A549 treated with DMSO at 1 μM for 4 hours (cell line): ENCODE results near the gene CEP76. TPM values are rescaled to one million over a fixed set of nuclear protein-coding genes. Genes with fewer than 3 reads are reported as not detected.

Source experiments
- total RNA-seq: library from RNA; stranded (reverse); fragments of 200-300 nt; extraction: Qiagen RNA extraction; gene quantifications from 5 replicates; pipeline ENCODE4 v1.2.3, GENCODE V29; 2022; ENCODE audit warnings: low read depth

The CEP76 gene
- 6.4 to 9.2 TPM (median 8.4 TPM) in 5 replicates for total RNA-seq

GRCh38 chr18:12702221-12703095, at the start of gene CEP76, which contains the start of gene PSMG2:
TSS of gene CEP76 (minus strand) at chr18:12702723. CDS start at chr18:12702548, 175 bp downstream.
TSS of gene PSMG2 (plus strand) at chr18:12703042. CDS start at chr18:12703108, 66 bp downstream.

GRCh38 chr18:12657684-12658425, 44.7 kb downstream of the CEP76 start, which contains the start of gene SPIRE1:
TSS of gene SPIRE1 (minus strand) at chr18:12658107. CDS start at chr18:12657866, 241 bp downstream.

Other genes starting within 250 kb of the CEP76 start
- 16.4 to 26.9 TPM (median 20.4 TPM) in 5 replicates for gene SPIRE1, start 44.6 kb downstream of the CEP76 start, total RNA-seq
- gene PSMG2, start 319 bp upstream of the CEP76 start, total RNA-seq, result 69.1 to 81.0 TPM (median 74.3 TPM) in 5 replicates
- 21.5 to 26.1 TPM (median 25.1 TPM) in 5 replicates for gene PTPN2, start 181.5 kb upstream of the CEP76 start, total RNA-seq
- 27.6 to 31.5 TPM (median 31.2 TPM) in 5 replicates for gene SEH1L, start 245.3 kb upstream of the CEP76 start, total RNA-seq